C4-2B (cell line): ENCODE measurements around the gene DCXR.

Experiments
- CTCF ChIP-seq: fragments of 450-650 bp; conservative IDR thresholded peaks from 2 replicates; pipeline ENCODE4 v1.5.1; 2017; ENCODE audit warnings: mild to moderate bottlenecking
- ZFX ChIP-seq: fragments of 450-650 bp; IDR thresholded peaks from 2 replicates; pipeline ENCODE4 v1.6.1; 2017

GRCh38 chr17:82018989-82019689, 18.4 kb downstream of the DCXR start:
- TF ChIP-seq CTCF (no peak), ZFX (no peak)
